NCI-H2107 treated with DMSO at 0.1 percent for 48 hours (cell line): Measurements from ENCODE around the gene SLC48A1.
"Not testable (repeated sequence)": the region's sequence is repeated elsewhere in the genome, so short reads cannot be mapped to it uniquely, and the experiment has no call there.

Experiments
- DNase-seq: peaks from one replicate; lab custom pipeline; 2025; ENCODE audit not compliant: unreplicated experiment; lab: John Stamatoyannopoulos, UW

The SLC48A1 gene

DNA sequence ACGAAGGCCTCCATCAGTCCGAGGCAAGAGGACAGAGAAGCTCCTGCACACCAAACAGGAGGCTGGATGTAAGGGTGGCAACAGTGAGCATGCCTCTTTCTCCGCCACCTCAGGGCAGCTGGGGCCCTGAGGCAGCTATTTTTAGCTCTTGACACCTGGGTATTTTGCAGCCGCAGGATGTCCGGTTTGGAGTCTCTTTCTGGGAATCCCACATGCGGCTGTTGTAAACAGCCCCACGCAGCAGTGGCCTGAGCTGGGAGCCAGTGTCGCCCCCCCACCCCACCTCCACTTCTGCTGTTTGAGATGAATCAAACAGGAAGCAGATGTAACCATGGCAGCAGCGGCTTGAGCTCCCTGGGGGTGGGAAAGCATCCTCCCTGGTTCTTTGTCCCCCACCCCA is 35.0 kb downstream of the SLC48A1 start:
- DNase-seq = no peak

DNA sequence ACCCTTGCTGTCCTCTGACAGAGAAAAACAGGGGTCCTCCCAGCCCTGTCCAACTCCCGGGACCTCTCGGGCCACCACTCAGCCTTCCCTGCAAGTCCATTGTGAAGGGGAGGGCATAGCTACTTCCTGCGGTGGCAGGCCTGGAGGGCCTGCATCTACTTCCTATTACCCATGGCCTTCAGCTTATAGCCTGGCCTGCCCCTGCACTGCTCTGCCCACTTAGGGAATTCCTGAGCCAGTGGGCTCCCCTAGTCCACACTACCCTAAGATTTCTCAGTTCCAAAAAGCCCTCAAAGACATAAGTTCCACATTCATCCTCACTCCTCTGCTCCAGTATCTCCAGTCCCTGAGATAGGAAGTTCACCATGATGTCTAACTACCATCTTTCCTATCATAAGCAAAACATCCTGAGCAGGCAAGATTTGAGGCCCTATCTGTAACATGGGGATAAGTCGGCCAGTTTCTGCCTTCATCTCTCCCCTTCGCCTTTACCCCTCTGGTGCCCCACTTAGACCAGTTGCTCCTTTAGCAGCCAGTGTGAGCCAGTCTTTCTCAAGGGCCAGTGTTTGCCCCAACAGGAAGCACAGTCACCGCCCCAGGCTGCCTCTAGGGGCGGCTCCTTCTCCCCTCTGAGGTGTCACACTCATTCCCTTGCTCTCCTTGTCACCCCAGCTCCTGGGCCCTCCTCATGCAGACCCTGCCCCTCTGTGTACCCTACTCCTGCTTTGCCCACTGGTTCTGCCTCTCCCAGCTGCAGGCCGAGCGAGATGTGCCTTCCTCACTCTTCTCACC is 35.7 kb downstream of the SLC48A1 start:
- no peak for DNase-seq

DNA sequence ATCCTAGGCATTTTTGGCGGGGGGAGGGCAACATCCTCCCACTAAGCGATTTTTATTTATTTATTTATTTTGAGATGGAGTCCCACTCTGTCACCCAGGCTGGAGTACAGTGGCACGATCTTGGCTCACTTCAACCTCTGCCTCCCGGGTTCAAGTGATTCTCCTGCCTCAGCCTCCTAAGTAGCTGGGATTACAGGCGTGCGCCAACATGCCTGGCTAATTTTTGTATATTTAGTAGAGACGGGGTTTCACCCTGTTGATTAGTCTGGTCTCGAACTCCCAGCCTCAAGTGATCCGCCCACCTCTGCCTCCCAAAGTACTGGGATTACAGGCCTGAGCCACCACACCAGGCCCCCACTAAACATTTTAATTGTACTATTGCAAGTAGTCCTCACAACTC is 36.5 kb downstream of the SLC48A1 start:
- not testable (repeated sequence) for DNase-seq

DNA sequence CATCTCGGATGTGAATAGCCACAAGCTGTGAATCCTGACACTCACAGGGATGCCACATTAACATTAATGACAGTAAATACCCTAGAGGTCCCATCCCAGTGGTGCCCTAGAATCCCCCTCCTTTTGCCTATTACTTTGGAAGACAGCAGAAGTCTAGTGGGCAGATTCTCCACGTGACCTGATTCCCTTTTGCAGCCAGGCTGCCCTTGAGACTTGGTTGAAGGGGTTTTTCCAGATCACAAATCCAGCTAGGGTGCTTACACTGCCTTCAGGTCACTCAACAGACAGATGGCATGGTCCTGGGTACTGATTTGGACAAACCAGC is 38.0 kb downstream of the SLC48A1 start:
- no peak for DNase-seq

DNA sequence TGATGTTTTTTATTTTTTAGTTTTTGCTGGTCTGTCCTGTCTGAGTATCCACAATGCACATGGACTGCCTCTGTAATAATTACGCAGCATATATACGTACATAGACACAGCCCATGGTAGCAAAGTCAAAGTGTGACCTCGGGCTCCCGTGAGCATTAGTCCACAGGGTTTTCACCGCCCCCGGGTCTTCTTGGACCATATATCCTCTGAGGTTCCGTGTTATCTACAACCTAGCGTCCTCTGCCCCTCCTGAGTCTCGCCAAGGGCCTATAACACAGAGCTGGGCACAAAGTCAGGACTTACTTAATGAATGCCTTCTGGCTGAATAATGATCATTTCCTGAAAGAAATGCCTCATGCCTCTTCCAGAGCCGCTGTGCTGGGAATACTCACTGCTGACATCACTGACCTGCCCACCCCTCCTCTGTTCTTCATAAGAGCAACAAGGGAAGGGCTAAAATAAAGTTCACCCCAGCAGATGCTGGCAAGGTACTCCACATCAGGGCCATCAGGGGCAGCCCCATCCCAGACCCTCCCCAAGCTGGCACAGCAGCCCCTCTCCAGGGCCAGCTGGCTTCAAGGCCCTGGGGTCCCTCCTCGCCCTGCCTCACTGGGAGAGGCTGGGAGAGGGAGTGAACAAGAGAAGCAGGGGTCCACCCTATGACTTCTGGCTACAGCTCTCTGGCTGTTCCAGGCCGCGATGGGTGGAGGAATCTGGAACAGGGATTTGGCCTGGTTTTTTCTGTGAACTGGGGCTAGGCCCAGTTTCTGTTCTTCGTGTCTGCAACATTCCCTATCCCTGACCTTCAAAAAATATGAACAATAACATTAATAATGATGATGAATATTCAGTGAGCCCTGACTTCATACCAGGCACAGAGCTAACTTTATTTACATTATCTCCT is 38.8 kb downstream of the SLC48A1 start:
- DNase-seq = no peak

DNA sequence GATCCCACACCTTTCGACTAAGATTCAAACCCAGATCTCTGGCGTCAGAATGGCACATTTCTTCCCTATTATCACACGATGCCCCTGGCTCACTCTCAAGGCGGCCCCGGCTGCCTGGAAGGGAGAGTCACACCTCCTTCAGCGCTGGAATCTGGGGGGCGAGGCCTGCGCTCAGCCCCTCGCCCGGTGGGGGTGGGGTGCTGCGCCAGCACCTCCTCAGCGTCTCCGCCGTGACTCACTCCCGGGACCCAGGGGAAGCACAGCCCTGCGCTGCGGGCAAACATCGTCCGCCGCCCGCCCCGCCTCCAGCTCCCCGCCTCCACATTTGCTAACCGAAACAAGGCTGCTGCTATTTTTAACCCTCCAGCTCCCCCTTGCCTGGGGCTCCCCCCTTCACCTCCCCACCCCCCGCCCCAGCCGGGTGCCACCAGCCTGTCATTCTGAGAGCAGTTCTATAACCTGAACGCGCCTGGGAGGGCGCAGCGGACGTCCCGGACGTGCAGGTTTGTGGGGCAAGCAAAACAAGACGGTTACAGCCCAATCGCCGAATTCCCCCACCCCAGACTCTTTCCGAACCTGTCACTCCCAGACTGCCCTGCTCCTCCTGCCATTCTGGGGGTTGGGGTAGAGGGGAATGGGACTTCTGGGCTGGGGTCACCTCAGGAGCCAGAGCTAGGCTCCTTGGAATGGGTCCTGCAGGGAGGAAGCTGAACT is 39.9 kb downstream of the SLC48A1 start:
- no peak for DNase-seq

DNA sequence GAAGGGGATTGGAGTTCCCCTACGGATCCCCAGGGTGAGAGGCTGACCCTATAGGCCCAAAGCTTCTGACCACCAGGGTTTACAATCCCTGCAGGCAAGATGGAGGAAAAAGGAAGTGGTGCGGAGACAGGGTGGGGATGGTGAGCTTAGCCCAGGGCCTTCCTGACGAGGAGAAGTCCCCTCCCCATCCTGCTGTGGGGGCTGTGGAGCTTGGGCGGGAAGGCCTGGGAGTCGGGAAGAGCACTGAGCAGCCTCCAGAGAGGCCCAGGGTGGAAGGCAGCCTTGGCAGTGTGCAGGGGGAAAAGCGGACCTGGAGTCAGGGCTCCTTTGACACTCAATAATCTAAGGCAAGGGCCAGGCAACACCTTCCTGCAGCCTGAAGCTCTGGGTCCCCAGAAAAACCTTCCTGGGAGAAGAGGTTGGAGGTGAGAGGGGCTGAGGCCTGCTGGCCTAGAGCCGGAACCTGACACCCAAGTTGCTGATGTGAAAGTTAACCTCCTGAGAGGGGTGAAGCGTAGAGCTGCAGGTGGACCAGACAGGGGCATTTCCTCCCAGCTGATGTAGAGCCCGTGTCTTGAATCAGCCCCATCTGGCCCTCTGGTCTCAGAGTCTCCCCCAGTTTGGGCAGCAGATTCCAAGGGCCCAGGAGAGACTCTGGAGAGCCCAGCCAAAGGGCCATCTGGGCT is 40.6 kb downstream of the SLC48A1 start:
- DNase-seq = no peak

DNA sequence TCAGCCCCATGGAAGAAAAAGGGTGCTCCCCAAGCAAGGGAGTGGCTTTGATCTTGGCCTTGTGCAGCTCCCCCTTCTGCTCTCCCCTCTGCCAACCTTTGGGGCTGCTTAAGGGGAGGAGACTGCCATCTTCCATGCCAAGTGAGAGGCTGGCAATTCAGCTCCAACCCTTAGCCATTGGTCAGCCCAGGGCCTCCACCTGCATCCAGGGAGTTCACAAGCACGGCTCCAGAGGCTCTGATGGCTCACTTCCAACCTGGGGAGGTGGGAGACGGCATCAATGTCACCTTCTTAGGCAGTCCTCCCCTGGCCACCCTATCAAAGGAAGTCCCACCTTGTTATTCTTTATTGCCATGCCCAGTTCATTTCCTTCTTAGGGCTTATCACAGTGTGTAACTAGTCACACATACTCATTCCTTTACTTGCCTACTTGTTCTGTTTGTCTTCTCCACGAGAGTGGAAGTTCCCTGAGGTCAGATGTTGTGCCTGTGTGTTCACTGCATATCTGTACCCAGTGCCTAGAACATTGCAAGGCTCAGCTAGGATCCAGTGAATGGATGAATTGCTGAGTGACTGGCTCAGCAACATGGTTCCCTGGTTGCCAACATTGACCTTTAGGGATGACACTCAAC is 41.6 kb downstream of the SLC48A1 start:
- no peak for DNase-seq

DNA sequence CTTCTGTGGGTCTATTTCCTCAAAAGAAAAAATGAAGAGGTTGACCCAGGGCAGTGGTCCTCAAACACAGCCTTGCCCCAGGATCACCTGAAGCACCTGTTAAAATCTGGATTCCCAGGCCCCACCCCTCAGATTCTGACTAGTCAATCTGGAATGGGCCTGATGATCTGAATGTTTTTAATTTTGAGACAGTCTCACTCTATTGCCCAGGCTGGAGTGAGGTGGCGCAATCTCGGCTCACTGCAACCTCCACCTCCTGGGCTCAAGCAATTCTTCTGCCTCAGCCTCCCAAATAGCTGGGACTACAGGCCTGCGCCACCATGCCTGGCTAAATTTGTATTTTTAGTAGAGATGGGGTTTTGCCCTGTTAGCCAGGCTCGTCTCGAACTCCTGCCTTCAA is 42.4 kb downstream of the SLC48A1 start:
- DNase-seq = not testable (repeated sequence)

DNA sequence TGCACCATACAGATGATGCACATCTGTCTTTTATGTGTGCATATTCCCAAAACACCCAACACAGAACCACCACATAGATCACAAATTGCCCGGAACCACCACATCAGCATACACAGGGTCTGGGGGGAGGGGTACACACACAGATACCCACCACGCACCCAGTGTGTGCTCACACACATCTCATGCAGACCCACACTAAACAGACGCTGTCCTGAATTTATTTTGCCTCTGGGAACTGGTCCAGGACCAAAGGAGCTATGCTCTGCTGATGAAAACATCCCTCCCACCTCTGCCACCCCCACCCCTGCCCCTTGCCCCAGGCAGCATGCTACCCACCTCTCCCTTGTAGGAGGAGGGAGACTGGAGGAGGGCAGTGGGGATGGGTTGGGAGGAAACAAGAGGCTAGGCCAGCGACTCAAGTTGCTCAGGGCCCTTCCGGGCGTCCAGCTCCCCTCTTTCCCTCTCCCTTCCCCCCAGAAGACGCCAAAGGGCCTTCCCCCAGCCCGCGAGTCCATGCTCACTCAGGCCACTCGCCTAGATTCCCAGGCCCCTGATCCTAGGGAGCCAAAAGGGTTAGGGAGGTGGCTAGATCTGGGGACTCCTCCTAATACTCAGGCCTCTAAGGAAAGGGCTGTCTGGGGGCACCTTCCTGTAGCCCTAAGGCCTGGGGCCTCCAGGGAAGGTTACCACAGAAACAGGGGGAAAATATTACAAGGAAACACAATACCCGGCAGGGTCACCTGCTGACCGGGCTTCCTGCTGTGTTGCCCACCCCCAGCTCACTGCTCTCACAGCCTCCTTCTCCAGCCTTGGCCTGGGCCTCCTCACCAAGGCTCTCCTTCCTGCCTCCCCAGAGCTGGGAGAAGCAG is 43.6 kb downstream of the SLC48A1 start:
- DNase-seq = no peak

DNA sequence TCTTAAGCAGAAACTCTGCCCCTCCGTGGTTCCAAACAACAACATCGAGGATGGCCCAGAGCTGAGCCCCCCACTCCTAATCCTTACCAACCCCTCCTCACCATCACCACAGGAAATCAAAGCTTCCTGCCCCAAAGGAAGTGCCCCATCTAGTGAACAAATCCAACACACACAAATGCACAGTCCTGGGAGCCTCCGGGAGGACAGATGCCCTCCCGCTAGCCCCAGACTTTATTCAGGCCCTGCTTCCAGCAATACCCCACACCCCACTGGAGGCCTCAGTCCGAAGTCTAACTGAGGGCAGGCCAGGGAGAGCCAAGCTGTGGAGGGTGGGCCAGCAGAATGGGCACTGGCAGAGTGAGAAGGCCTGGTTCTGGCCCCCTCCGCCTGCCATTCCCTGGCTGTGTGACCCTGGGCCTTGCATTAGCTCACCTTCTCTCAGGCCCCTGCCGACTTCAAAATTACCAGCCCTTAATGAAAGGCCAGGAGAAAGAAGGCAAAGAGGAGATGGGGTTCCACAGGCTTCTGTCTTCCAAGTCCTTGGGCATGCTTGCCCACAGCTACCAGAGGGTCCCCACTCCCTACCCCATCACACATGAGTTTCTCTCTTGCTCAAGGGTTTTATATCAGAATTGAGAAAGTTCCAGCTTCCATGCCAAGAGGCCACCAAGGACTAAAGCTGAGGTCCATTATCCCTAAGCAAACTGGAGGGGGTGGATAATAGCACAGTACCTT is 44.4 kb downstream of the SLC48A1 start:
- DNase-seq = no peak

DNA sequence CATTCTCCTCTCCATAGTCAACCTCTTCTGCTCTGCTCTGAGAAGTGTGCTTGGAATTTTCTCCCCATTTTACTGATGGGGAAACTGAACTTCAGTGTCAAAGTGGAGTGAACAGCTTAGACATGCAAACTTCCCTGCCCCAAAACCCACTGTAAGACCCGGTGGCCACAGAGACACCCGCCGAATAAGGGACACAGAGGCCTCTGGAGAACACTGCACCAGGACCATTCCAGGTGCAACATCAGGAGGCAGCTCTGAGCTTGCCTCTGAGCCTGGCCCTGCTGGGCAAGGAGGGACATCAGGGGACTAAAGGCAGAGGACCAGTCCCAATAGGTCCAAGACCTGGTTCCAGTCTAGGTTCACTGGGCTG is 45.0 kb downstream of the SLC48A1 start:
- DNase-seq = no peak

DNA sequence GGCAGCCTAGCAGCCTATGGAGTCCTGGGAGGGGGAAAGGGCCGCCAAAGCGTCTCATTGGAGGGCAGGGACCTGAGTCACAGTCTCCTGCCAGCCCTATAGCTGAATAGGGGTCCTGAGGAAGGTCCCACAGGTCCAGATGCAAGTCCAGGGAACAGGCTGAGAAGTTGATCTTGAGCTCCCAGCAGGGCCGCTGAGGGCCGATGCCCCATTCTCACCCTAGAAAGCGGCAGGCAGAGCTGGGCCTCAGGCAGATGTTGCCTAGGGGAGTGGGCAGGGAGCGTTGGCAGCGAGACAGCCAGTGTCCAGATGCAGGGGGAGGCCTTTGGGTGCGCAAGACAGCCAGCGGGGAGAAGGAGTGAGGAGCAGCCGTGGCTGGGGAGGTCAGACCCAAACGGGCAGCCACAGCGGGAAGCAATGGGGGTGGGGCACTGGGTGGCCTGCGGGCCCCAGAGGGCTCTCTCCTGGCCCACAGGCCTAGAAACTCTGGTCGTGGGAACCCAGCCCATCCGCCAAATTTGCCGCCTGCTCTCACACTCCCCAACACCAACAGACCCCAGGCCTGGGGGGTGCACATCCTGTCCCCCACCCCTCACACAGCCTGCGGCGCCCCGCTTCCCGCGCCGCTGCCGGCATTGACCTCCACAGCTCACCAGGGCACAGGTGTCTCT is 45.6 kb downstream of the SLC48A1 start:
- no peak for DNase-seq

DNA sequence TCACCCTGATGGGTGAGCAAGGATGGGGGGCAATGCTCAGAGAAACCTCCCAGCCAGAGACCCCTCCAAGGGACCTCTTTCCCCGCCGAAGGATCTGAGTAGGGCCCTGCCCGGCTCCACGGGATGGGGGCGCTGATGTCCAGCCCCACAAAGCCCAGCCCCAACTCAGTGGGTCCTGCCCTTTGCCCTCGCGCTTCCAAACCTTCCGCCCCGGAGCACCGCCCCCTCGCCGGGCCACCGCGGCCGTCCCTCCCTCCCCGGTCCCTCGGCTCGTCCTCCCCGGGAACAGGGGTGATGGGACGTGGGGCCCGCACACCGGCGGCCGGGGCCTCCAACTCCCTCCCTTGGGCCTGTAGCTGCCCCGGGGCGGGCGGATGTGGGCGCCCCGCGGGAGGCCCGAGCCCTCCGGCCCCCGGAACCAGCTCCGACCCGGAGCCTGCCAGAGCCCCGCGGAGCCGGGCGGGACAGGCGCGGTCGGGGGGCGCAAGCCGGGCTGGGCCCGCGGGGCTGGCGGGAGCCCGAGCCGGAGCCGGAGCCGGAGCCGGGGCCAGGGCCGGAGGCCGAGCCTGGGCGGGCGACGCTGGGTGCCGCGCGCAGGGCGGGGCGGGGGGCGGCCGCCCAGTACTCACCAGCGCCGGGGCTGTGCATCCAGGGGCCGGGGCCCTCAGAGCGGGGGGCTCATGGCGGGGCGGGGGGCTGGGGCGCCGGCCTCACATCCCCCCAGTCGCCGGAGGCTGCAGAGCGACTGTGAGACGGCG is 46.3 kb downstream of the SLC48A1 start:
- DNase-seq = no peak

DNA sequence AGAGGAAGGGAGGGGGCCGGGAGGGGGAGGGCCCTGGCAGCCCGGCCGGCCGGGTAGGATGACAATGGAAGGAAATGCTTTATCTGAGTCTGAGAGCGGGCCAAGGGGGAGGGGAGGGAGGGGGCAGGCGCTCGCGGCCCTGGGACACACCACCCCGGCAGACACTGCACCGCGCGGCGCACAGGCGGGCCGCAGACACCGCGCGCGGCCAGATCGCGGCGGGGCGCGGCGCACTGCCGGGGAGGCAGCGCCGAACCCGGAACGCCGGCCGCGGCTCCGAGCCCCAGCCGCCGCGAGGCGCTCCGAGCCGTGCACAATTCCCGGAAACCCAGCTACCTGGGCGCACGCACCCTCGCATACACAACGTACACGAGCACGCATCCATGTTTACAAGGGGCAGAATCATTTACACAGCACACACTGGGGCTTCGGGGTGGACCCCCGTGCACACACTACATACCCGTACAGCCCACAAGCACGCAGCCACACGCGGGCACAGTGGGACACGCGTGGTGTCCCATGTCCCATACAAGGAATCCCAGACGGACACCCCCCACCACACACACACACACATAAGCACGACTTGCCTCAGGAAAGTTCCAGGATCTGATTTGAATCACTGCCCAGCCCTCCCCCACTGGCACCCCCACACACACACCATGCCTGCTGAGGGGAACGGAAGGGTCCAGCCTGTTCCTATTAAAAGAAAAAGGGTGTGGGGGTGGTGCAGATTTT is 47.0 kb downstream of the SLC48A1 start, which contains the start of gene HDAC7:
TSS of gene HDAC7 (minus strand) at position 8 of the 735 bp plus-strand sequence. CDS start 118 bp downstream, outside the sequence.
- DNase-seq = no peak

DNA sequence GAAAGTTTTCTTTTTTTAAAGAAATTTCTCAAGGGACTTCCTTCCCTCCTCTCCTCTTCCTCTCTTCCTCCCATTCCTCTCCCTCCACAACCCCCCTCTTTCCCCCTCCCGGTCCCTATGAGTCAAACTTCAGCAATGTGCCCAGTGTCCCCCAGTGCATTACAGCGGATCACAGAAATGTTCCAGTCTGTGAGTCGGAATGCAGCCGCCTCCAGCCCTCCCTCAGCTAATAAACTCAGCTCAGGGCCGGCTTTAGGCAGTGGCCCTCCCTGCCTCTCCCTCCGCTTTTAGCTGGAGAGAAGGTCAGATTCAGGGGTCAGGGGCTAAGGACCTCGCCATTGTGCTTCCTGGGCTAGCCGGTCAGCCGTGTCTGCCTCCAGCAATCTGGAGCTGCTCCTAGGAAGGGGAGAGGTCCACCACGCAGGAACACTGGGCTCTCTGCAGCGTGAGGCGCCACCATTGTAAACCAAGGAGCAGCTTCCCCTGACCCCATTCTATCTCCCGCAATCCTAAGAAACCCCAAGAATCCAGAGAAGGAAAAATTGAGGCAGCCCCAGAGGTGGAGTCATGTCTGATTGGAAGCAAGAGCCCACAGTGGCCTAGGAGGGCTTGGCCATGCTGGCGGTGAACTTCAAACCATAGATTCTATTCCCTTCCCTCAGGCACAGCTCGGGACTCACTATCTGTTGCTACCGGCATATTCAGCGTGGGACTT is 47.8 kb downstream of the SLC48A1 start:
- no peak for DNase-seq
